Measurements from ENCODE around the gene ATP1A2.

DNA sequence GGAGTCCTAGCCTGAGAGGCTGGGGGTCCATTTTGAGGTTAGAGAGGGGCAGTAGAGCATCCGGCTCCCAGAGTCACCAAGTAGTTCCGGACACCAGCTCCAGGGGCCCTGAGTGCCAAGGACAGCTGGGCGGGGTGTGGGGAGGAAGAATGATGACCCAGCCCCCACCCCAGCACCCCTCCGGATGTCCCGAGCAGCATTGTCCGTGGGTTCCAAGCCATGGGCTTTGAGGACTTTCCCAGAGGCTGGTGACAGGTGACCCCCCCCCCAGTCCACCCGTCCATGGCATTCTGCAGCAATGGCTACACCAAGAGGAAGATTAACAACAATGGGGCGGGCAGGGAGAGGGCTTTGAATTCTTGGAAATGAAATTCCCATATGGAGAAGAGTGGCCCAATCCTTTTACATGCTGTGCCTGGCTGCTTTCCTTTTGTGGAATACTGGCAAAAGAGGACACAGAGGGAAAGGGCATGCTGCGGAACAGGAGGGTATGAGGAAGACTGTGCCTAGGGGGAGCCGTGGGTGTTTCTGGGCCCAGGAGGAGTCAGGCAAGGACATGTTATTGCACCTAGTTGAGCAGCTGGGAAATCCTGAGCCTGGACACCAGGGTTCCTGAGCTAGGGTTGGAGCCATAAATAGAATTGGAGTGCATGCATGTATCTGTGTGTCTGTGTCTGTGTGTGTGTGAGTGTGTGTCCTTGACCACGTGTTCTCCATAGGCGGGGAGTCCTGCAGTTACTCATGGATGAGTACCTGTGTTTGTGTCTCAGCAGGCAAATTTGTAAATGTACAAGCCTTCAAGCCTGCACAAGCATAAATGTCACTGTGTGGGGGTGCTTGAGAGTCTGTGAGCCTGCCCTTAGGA is 956 bp downstream of the ATP1A2 start:
- TF ChIP-seq POLR2A (IDR thresholded peaks at IDR 0.05; ENCODE audit: low read depth, low read length) (no peak), POLR2AphosphoS5 (IDR thresholded peaks at IDR 0.05; ENCODE audit: low read depth, low read length) (no peak)
